HG02884 (cell line): Measurements from ENCODE around the gene ALDH7A1.

ENCODE experiments used
- ATAC-seq: cut with Tn5 transposase; IDR thresholded peaks from one replicate; pipeline ENCODE4 v1.9.1; 2021; ENCODE audit warnings: mild to moderate bottlenecking, moderate library complexity; ENCODE audit not compliant: unreplicated experiment

ALDH7A1 gene

GRCh38 chr5:126512451-126512850 is 82.6 kb downstream of the ALDH7A1 start:
- no peak for ATAC-seq

DNA sequence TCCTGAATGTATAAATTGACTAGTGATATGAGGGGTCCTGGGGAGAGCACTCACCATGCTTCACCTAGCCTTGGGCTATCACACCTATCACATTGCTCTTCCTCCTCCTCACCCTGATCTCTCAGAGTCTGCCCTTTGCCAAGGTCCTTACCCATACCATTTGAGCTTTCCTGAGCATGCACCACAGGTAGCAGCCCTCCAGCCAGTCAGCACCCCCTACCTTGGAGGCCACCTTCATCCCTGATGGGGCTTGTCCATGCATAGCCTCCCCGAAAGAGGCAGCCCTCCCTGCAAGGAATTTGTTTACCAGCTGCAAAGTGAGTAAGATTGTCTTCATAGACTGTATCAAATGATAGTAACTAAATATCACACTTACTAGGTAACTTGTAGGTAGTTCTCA is 83.1 kb downstream of the ALDH7A1 start:
- no peak for ATAC-seq

DNA sequence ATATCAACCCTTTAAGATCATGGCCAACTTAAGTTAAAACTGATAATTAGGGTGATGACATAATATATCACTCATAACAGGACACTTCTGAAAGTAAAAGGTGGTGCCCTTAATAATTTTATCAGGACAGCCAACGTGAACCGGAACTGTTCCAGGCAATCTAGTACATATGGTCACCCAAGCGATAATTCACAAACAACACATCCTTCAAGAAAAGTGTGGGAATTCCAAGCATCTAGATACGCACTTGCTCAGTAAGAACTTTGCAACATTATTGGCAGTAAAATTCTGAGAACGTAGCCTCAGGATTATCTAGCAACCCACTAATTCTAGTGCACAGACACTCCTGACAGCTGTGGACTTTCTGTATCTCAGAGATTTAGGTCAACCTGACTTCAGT is 85.7 kb downstream of the ALDH7A1 start:
- no peak for ATAC-seq

DNA sequence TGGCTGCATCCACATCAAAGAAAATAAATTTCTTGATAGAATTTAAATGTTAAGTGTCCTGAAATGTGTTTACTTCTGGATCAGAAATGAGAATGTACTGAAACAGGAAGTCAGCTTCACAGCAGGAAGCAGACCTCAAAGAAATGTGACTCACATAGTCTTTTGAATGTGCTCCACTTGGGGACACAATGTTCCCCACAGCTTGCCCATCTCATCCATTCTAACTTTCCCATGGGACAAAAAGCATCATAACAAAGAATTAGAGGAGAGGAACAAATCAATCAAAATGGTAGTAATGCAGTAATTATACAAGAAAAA is 86.1 kb downstream of the ALDH7A1 start:
- no peak for ATAC-seq

DNA sequence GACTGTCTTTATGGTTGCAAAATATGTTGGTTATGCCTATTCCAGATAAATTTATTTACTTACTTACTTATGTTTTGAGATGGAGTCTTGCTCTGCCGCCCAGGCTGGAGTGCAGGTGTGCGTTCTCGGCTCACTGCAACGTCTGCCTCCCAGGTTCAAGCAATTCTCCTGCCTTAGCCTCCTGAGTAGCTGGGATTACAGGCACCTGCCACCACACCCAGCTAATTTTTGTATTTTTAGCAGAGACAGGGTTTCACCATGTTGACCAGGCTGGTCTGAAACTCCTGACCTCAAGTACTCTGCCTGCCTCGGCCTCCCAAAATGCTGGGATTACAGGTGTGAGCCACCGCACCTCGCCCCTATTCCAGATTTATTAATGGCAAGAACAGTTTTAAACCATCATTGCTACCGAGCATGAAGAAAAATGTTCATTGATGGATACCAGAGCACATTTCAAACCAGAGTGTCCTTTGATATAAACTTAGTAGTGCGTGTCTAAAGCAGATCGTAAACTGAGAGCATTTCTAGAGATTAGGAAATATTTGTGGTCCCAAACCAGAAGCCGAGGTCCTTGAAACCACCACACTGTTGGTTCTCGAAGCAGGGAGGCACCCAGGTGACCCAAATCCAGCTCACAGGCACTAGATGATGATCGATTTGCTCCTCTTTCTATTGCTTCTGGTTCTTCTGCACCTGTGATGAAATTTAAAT is 86.6 kb downstream of the ALDH7A1 start:
- ATAC-seq: no peak

- no peak for ATAC-seq
Measured at GRCh38 chr5:126506079-126506478, 88.9 kb downstream of the ALDH7A1 start.

DNA sequence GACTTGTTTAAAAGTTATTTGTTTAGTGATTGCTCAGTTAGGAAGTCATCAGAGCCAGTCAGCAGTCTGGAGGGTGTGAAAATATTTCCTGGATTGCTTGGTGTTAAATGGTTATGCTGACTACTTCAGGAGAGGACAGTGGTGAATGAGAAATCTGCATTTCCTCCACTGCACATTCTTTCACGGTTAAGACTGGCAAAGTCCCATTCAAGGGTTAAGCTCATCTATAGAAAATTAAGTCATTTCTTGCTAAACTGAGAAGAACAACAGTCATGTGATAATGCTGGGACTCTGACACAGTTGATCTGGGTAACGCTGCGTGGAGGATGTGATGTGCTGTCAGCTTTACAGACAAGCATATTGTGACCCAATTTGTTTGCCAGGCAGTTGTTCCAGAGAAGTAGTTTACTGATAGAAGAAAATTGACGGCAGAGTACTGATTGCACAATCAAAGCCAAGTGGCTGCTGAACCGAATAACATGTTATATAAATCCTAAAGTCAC is 91.4 kb downstream of the ALDH7A1 start:
- ATAC-seq: no peak

DNA sequence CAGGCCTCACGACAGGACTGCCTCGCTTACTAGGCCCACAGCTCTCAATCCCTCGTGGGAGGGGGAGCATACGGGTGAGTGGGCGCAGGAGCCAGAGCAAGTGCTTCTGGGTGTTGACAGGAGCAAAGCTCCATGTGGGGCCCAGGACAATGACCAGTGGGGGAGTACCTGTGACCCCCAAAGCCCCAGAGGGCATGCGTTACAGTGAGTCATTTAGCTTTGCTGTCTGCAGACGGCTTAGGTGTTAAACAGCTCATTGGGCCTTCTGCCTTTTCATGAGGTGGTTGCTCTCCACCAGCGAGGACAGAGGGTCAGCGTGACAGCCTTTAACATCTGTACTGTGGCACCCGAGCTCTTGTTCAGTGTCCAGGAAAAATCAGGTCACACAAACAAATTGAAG is 93.6 kb downstream of the ALDH7A1 start:
- ATAC-seq: no peak

DNA sequence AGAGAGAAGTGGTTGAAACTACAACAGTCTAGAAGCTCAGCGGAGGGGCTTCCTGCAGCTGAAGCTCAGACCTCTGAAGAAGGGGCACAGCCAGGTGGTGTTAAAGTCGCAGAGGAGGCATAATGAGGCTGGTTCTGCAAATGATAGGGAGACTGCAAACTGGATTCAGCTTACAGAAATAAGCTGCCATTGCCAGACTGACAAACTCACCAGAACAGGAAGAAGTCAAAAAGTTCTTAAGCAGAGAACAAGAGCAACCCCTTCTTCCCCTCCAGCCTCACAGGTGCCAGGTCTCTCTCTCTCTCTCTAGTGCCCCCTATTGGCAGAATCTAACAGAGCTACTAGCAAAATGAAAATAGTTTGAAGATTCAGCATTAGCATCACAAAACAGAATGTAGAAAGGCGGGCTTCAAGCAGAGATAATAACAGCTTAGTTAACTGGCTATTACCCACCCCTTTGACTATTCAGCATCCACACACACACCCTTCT is 95.1 kb downstream of the ALDH7A1 start:
- peak; percentile 70 for ATAC-seq

DNA sequence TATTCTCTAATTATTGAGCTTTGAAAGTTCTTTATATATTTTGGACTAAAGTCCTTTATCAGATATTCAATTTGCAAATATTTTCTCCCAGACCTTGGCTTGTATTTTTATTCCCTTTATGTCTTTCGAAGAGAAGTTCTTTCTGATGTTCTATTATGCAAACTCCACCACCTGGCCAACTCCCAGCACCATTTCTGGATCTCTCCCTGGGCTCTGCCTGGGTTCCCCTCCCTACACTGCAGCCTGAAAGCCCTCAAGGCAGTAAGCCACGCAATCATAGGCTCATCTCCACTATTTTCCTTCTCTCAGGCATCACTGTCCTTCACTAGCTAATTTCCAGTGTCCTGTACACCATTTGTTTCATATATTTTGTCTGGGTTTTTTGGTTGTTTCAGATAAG is 95.7 kb downstream of the ALDH7A1 start:
- no peak for ATAC-seq

GRCh38 chr5:126497506-126497905 is 97.5 kb downstream of the ALDH7A1 start:
- ATAC-seq: no peak

GRCh38 chr5:126494393-126494792 is 100.6 kb downstream of the ALDH7A1 start:
- ATAC-seq: no peak

- no peak for ATAC-seq
Measured at GRCh38 chr5:126492939-126493338, 102.1 kb downstream of the ALDH7A1 start.

- no peak for ATAC-seq
Measured at GRCh38 chr5:126490167-126490940, 104.7 kb downstream of the ALDH7A1 start.

- ATAC-seq: no peak
Measured at GRCh38 chr5:126488443-126489065, 106.5 kb downstream of the ALDH7A1 start.

DNA sequence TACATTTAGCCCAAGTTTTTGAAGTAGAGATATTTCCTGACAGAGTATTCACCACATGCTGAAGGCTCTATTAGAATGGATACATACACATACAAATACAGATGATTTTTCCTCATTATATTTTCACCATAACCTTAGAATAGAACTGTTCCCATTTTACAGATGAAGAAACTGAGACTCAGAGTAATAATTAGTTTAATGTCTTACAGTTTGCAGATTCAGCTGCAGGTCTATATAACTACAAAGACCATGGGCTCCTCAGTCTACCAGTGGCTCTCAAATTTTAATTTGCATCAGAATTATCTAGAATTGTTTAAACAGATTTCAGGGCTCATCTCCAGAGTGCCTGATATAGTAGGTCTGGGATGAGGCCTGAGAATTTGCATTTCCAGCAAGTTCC is 107.4 kb downstream of the ALDH7A1 start:
- ATAC-seq: no peak

- no peak for ATAC-seq
Measured at GRCh38 chr5:126486332-126486731, 108.7 kb downstream of the ALDH7A1 start.

GRCh38 chr5:126484253-126484652 is 110.8 kb downstream of the ALDH7A1 start:
- no peak for ATAC-seq

- ATAC-seq: no peak
Measured at GRCh38 chr5:126483156-126483555, 111.9 kb downstream of the ALDH7A1 start.

DNA sequence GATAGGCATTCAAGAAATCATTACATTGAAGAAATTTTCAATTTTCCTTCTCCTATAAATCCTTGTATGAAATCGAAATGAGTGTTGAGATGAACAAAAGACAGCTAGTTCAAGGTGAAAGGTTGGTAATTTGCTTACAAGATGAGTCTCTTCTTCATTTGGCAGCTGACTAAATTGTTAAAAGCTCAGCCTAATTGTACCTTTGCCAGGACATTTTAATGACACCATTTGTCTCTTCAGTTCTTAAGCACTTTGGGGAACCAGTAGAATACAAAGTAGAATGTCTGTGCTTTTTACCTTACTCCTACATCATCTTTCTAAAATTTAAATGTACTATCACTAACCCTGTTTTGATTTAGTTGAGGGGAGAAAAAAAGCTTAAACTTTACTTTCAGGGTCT is 112.4 kb downstream of the ALDH7A1 start:
- no peak for ATAC-seq

- no peak for ATAC-seq
Measured at GRCh38 chr5:126481243-126481642, 113.8 kb downstream of the ALDH7A1 start.
